ENCODE results near the gene SIGLEC7. TPM values are rescaled to one million over a fixed set of nuclear protein-coding genes. Genes with fewer than 3 reads are reported as not detected.

SIGLEC7 gene
- polyA plus RNA-seq, 1 of the 3 experiments (the other 2 are of a cell fraction), result not detected

- Histone ChIP-seq H3K4me3 (ENCODE audit: low read depth in 2 of 2, low read length in 1 of 2) (no peak overlapping the region), H3K4me2 (no peak overlapping the region), H3K27me3 (ENCODE audit: insufficient read depth) (peaks cover 33% of the 10 kb centered on the region; the same call in 1 of the 2 replicates), H3F3A (replicated peaks; ENCODE audit: insufficient read depth) (no peaks in the 10 kb centered on the region), H3K27ac (ENCODE audit: low read depth in 2 of 2, low read length in 1 of 2) (no peak overlapping the region), H3K4me1 (ENCODE audit: control insufficient read depth in 1 of 2, insufficient read depth in 2 of 2, low read depth in 1 of 2, low read length in 1 of 2) (no peaks in the 10 kb centered on the region), H2AFZ (ENCODE audit: low read depth) (no peak overlapping the region), H3K9ac (no peak overlapping the region), H3K79me2 (ENCODE audit: insufficient read depth) (no peaks in the 10 kb centered on the region), H4K20me1 (ENCODE audit: insufficient read depth) (no peaks in the 10 kb centered on the region), H3K9me2 (no peaks in the 10 kb centered on the region), H3K36me3 (replicated peaks in 1 of 2; ENCODE audit: control insufficient read depth in 1 of 2, insufficient read depth in 2 of 2, low read length in 1 of 2) (no peaks in the 10 kb centered on the region), H3K9me3 (no peaks in the 10 kb centered on the region)
- WGBS (ENCODE audit: low lambda C conversion rate), result 0% methylated on average over 3 of the region's 3 CpGs
- POLR2A ChIA-PET, result no interaction called here
- CTCF ChIA-PET, result no interaction called here
- no peak for DNase-seq
- TF ChIP-seq EP300 (IDR thresholded peaks at IDR 0.05; ENCODE audit: borderline replicate concordance in 1 of 2, low read depth in 1 of 2, low read length in 1 of 2) (no peak), TCF12 (IDR thresholded peaks at IDR 0.05) (no peak), TAF1 (IDR thresholded peaks at IDR 0.05; ENCODE audit: borderline replicate concordance, low read depth, low read length) (no peak), RAD21 (IDR thresholded peaks at IDR 0.05; ENCODE audit: low read length) (no peak), YY1 (IDR thresholded peaks at IDR 0.05; ENCODE audit: low read depth) (no peak), MEF2A (IDR thresholded peaks at IDR 0.05; ENCODE audit: borderline replicate concordance, low read depth) (no peak), PBX3 (IDR thresholded peaks at IDR 0.05) (no peak)
Measured at GRCh38 chr19:51163257-51163656, 21.2 kb downstream of the SIGLEC7 start.

GRCh38 chr19:51164215-51164614 lies 22.1 kb downstream of the SIGLEC7 start:
- CTCF ChIA-PET, result no interaction called here
- TF ChIP-seq SIN3A (IDR thresholded peaks at IDR 0.05; ENCODE audit: borderline replicate concordance, low read depth, low read length), result no peak
- TF ChIP-seq RCOR1 (IDR thresholded peaks at IDR 0.05; ENCODE audit: low read length), result no peak
- TF ChIP-seq SMC3 (IDR thresholded peaks at IDR 0.05; ENCODE audit: low read depth, low read length), result no peak
- no peak for TF ChIP-seq RXRA (IDR thresholded peaks at IDR 0.05; ENCODE audit: borderline replicate concordance, low read depth)
- TF ChIP-seq JUND (IDR thresholded peaks at IDR 0.05), result no peak
- no peak for TF ChIP-seq YY1 (IDR thresholded peaks at IDR 0.05; ENCODE audit: low read depth)
- no peak for TF ChIP-seq FOXM1 (IDR thresholded peaks at IDR 0.05; ENCODE audit: low read depth)
- no peak for TF ChIP-seq EP300 (IDR thresholded peaks at IDR 0.05; ENCODE audit: borderline replicate concordance in 1 of 2, low read depth in 1 of 2, low read length in 1 of 2)
- no peak for TF ChIP-seq NFIC (IDR thresholded peaks at IDR 0.05; ENCODE audit: borderline replicate concordance)
- TF ChIP-seq MEF2A (IDR thresholded peaks at IDR 0.05; ENCODE audit: borderline replicate concordance, low read depth), result no peak
- H3K27me3 ChIP-seq (ENCODE audit: insufficient read depth), result peaks cover 38% of the 10 kb centered on the region; the same call in 1 of the 2 replicates
- H3K9me2 ChIP-seq, result no peaks in the 10 kb centered on the region
- H3K36me3 ChIP-seq (replicated peaks in 1 of 2; ENCODE audit: control insufficient read depth in 1 of 2, insufficient read depth in 2 of 2, low read length in 1 of 2), result no peaks in the 10 kb centered on the region
- H4K20me1 ChIP-seq (ENCODE audit: insufficient read depth), result no peaks in the 10 kb centered on the region
- H3K9me3 ChIP-seq, result no peaks in the 10 kb centered on the region
- DNase-seq, result no peak
- H3K27ac ChIP-seq (ENCODE audit: low read depth in 2 of 2, low read length in 1 of 2), result no peak overlapping the region
- H3F3A ChIP-seq (replicated peaks; ENCODE audit: insufficient read depth), result no peaks in the 10 kb centered on the region
- POLR2A ChIA-PET, result no interaction called here
- no peak overlapping the region for H2AFZ ChIP-seq (ENCODE audit: low read depth)
- no peak overlapping the region for H3K9ac ChIP-seq
- no peaks in the 10 kb centered on the region for H3K79me2 ChIP-seq (ENCODE audit: insufficient read depth)
- 6% methylated on average over 3 of the region's 3 CpGs for WGBS (ENCODE audit: low lambda C conversion rate)
- H3K4me2 ChIP-seq, result no peak overlapping the region
- no peak overlapping the region for H3K4me3 ChIP-seq (ENCODE audit: low read depth in 2 of 2, low read length in 1 of 2)
- no peaks in the 10 kb centered on the region for H3K4me1 ChIP-seq (ENCODE audit: control insufficient read depth in 1 of 2, insufficient read depth in 2 of 2, low read depth in 1 of 2, low read length in 1 of 2)

Data from SK-N-SH (cell line).